HL-60 (cell line): ENCODE measurements around the gene OGA.

ENCODE experiments used
- CTCF ChIP-seq: IDR thresholded peaks from one replicate; pipeline ENCODE4 v1.5.1; 2011; ENCODE audit warnings: low read length, control low read depth, inconsistent platforms; ENCODE audit not compliant: insufficient read depth
- GABPA ChIP-seq: IDR thresholded peaks from 2 replicates; pipeline ENCODE4 v1.6.1; 2012; ENCODE audit warnings: low read depth
- POLR2AphosphoS5 ChIP-seq: IDR thresholded peaks from 2 replicates; pipeline ENCODE4 v1.6.1; 2012; ENCODE audit warnings: low read depth
- REST ChIP-seq: IDR thresholded peaks from 2 replicates; pipeline ENCODE4 v1.6.1; 2012; ENCODE audit warnings: low read depth; ENCODE audit not compliant: insufficient replicate concordance
- SPI1 ChIP-seq: IDR thresholded peaks from 2 replicates; pipeline ENCODE4 v1.6.1; 2012; ENCODE audit warnings: low read depth, mild to moderate bottlenecking, borderline replicate concordance

GRCh38 chr10:101774589-101775272 lies 43.5 kb downstream of the OGA start:
- TF ChIP-seq CTCF (no peak), REST (no peak), POLR2AphosphoS5 (no peak), GABPA (no peak), SPI1 (no peak)
